ENCODE results near the gene GRAMD1B. TPM values are rescaled to one million over a fixed set of nuclear protein-coding genes. Genes with fewer than 3 reads are reported as not detected.

Gene GRAMD1B
- total RNA-seq, 2 donors from 2014 or later, result 28.8 to 39.6 TPM

DNA sequence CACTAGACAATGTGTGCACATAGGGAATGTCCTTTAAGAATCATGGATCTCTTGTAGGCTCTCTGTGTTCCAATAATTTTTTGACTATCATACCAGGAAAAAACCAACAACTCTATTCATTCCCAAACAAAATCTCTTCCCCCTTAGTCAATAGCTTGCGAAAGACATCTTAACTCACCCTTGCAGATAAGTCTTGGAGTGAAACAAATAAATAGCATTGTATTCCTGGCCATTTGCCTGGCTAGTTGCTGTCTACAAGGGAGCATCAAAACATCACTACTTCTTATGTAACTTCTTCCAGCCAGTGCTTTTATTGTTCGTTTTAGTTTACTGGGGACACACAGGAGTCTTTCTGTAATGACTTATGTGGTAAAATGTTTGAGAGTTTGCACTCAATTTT, 194.9 kb downstream of the GRAMD1B start:
- Histone ChIP-seq H3K36me3 (ENCODE audit: control insufficient read depth, insufficient read depth, low read length) (peaks cover 72% of the 10 kb centered on the region), H3K27ac (ENCODE audit: low read depth, low read length) (no peak overlapping the region), H3K27me3 (ENCODE audit: control insufficient read depth, insufficient read depth, low read length, poor library complexity, severe bottlenecking) (no peaks in the 10 kb centered on the region), H3K9ac (ENCODE audit: extremely low read depth, low read length, poor library complexity, severe bottlenecking) (no peak overlapping the region), H3K4me3 (ENCODE audit: low read length) (no peak overlapping the region), H3K4me1 (ENCODE audit: control insufficient read depth, insufficient read depth, low read length) (no peaks in the 10 kb centered on the region), H3K9me3 (ENCODE audit: control insufficient read depth, low read length) (no peaks in the 10 kb centered on the region)
- Mint-ChIP-seq H3K4me1 (no peaks in the 10 kb centered on the region), H3K36me3 (ENCODE audit: low read depth) (peaks cover 13% of the 10 kb centered on the region), H3K27me3 (ENCODE audit: insufficient read depth) (no peaks in the 10 kb centered on the region), H3K9me3 (no peaks in the 10 kb centered on the region), H3K27ac (no peak overlapping the region), H3K4me3 (no peak overlapping the region)
- TF ChIP-seq, protein P1, sequence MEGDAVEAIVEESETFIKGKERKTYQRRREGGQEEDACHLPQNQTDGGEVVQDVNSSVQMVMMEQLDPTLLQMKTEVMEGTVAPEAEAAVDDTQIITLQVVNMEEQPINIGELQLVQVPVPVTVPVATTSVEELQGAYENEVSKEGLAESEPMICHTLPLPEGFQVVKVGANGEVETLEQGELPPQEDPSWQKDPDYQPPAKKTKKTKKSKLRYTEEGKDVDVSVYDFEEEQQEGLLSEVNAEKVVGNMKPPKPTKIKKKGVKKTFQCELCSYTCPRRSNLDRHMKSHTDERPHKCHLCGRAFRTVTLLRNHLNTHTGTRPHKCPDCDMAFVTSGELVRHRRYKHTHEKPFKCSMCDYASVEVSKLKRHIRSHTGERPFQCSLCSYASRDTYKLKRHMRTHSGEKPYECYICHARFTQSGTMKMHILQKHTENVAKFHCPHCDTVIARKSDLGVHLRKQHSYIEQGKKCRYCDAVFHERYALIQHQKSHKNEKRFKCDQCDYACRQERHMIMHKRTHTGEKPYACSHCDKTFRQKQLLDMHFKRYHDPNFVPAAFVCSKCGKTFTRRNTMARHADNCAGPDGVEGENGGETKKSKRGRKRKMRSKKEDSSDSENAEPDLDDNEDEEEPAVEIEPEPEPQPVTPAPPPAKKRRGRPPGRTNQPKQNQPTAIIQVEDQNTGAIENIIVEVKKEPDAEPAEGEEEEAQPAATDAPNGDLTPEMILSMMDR (conservative IDR thresholded peaks at IDR 0.05), result no peak
- 100% methylated on average over 2 of the region's 2 CpGs for WGBS, 2 experiments (ENCODE audit: insufficient coverage in 1 of 2, insufficient read length in 1 of 2)
- no peak for DNase-seq

DNA sequence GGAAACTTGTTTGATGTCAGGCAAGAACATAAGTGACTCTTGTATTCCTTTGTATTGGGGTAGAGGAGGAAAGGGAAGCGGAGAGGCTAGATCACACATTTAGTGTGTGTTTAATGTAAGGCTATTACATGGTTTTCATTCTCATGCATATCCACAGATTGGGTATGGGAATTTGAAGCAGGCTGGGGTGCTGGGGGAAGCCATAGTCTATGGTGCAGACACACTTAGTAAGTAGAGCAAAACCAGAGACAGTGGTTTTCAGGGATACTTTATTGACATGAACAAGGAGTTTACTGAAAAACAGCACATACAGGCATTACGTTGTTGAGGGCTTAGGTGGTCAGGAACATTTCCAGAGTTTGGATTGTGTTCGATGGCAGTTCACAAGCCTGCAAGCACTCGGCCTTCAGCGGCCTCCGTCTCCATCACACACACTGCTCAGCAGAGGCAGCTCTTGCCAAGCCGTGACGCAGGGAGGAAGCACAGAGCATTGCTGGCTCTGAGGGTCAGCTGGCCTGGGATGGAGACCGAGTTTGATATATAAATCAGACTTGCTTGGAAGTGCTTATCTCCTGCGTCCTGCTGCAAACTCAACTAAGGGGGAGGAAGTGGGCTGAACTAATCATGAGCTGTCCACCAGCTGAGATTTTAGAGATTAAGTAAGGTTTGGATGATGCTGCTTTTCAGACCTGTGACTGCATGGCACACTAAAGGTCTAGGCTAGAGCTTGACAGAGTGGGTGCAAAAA, 199.0 kb downstream of the GRAMD1B start:
- H3K36me3 ChIP-seq (ENCODE audit: control insufficient read depth, insufficient read depth, low read length), result peaks cover 38% of the 10 kb centered on the region
- Mint-ChIP-seq H3K4me1 (no peaks in the 10 kb centered on the region), H3K9me3 (no peaks in the 10 kb centered on the region), H3K27me3 (ENCODE audit: insufficient read depth) (peaks cover 4% of the 10 kb centered on the region), H3K27ac (no peak overlapping the region), H3K36me3 (ENCODE audit: low read depth) (peaks cover 2% of the 10 kb centered on the region), H3K4me3 (no peak overlapping the region)
- no peaks in the 10 kb centered on the region for H3K4me1 ChIP-seq (ENCODE audit: control insufficient read depth, insufficient read depth, low read length)
- no peaks in the 10 kb centered on the region for H3K9me3 ChIP-seq (ENCODE audit: control insufficient read depth, low read length)
- no peak overlapping the region for H3K4me3 ChIP-seq (ENCODE audit: low read length)
- WGBS, 2 experiments (ENCODE audit: insufficient coverage in 1 of 2, insufficient read length in 1 of 2), result 81 to 91% methylated on average over 9 to 10 of the region's 10 CpGs
- H3K27ac ChIP-seq (ENCODE audit: low read depth, low read length), result no peak overlapping the region
- no peaks in the 10 kb centered on the region for H3K27me3 ChIP-seq (ENCODE audit: control insufficient read depth, insufficient read depth, low read length, poor library complexity, severe bottlenecking)
- no peak overlapping the region for H3K9ac ChIP-seq (ENCODE audit: extremely low read depth, low read length, poor library complexity, severe bottlenecking)
- TF ChIP-seq, protein P1 (conservative IDR thresholded peaks at IDR 0.05), result no peak
- DNase-seq, result no peak

DNA sequence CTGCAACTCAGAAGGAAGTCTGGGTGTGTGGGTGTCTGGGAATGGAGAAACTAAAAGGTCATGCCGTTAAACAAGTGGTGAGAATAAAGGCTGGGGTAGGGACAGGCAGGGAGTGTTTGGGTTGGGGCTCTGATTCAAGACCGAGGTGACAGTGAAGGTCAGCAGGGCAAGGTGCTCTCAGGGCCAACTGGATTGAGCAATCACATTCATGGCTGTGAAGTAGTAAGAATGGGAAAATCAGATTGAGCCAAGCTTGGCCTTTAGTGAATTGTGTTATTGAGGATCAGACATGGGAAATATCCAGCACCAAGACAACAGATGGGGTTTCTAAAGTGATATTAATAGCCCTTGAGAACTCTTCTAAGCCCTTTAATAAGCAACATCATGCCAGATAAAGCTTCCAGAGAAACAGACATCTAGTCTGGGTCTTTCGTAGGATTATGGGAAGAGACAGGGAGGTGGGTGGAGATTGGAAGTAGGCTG, 200.1 kb downstream of the GRAMD1B start:
- TF ChIP-seq, protein P1 (conservative IDR thresholded peaks at IDR 0.05), result no peak
- 78 to 93% methylated on average over 2 to 3 of the region's 3 CpGs for WGBS, 2 experiments (ENCODE audit: insufficient coverage in 1 of 2, insufficient read length in 1 of 2)
- Histone ChIP-seq H3K9me3 (ENCODE audit: control insufficient read depth, low read length) (no peaks in the 10 kb centered on the region), H3K4me1 (ENCODE audit: control insufficient read depth, insufficient read depth, low read length) (no peaks in the 10 kb centered on the region), H3K27me3 (ENCODE audit: control insufficient read depth, insufficient read depth, low read length, poor library complexity, severe bottlenecking) (no peaks in the 10 kb centered on the region), H3K4me3 (ENCODE audit: low read length) (no peak overlapping the region), H3K9ac (ENCODE audit: extremely low read depth, low read length, poor library complexity, severe bottlenecking) (no peak overlapping the region), H3K27ac (ENCODE audit: low read depth, low read length) (no peak overlapping the region), H3K36me3 (ENCODE audit: control insufficient read depth, insufficient read depth, low read length) (peaks cover 28% of the 10 kb centered on the region)
- DNase-seq, result no peak
- H3K27ac Mint-ChIP-seq, result no peak overlapping the region
- no peaks in the 10 kb centered on the region for H3K4me1 Mint-ChIP-seq
- H3K27me3 Mint-ChIP-seq (ENCODE audit: insufficient read depth), result peaks cover 4% of the 10 kb centered on the region
- no peaks in the 10 kb centered on the region for H3K9me3 Mint-ChIP-seq
- peaks cover 2% of the 10 kb centered on the region for H3K36me3 Mint-ChIP-seq (ENCODE audit: low read depth)
- H3K4me3 Mint-ChIP-seq, result no peak overlapping the region
